ENCODE measurements around the gene LIG3. TPM values are rescaled to one million over a fixed set of nuclear protein-coding genes. Genes with fewer than 3 reads are reported as not detected.

The LIG3 gene
- total RNA-seq, 4 donors from 2014 or later, result 9.8 to 44.5 (median 23.9) TPM

DNA sequence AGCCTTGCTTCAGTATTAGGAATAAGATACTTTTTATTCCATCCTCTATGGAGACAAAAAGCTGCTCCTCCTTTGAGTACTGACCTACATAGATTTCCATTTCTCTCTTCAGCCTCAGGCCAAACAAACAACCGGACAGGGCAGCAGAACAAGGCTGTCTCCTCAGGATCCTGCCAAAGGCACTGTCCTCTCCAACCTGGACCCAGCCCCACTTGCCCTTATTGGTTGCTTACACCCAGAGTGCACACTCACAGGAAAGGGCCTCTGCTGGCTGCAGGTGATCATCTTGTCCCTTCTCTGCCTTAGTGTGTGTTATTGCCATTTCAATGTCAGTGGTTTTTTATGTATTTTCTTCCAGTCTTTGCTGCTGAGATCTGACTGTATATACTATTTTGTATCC lies 26.6 kb downstream of the LIG3 start:
- Histone ChIP-seq H3K36me3 (peaks cover 0 to 20% (median 0%) of the 10 kb centered on the region in 4 donors), H3K27ac (no peak overlapping the region), H3K4me3 (no peak overlapping the region), H3K4me1 (peaks cover 0 to 3% (median 0%) of the 10 kb centered on the region in 4 donors), H3K27me3 (no peaks in the 10 kb centered on the region), H3K9me3 (no peaks in the 10 kb centered on the region)
- DNase-seq, result no peak
- 21% methylated on average over 1 of the region's 1 CpG; no CpG with 5 or more reads in 1 of the 2 donors for WGBS, 2 donors (ENCODE audit: low coverage in 1 of 2)
- in situ Hi-C loops (cut with MboI; ENCODE audit: low pct_ligation_motif_present in 1 of 4, low pct_unique_long_range_greater_than_20kb in 1 of 4, low sequenced_read_pairs in 3 of 4) (loop anchor here in 1 of 4 donors (10.0 kb wide), 1 partner anchor 58 kb away; the partner anchor contains the start of gene RFFL), intact Hi-C loops (cut with DNase I; ENCODE audit: low total_unique reads) (no loop called here)
- TF ChIP-seq POLR2A (IDR thresholded peaks at IDR 0.05), result no peak
- no peak for TF ChIP-seq POLR2AphosphoS5 (IDR thresholded peaks at IDR 0.05)
- no peak for TF ChIP-seq EP300 (IDR thresholded peaks at IDR 0.05; ENCODE audit: low read depth)
- TF ChIP-seq, protein P1, sequence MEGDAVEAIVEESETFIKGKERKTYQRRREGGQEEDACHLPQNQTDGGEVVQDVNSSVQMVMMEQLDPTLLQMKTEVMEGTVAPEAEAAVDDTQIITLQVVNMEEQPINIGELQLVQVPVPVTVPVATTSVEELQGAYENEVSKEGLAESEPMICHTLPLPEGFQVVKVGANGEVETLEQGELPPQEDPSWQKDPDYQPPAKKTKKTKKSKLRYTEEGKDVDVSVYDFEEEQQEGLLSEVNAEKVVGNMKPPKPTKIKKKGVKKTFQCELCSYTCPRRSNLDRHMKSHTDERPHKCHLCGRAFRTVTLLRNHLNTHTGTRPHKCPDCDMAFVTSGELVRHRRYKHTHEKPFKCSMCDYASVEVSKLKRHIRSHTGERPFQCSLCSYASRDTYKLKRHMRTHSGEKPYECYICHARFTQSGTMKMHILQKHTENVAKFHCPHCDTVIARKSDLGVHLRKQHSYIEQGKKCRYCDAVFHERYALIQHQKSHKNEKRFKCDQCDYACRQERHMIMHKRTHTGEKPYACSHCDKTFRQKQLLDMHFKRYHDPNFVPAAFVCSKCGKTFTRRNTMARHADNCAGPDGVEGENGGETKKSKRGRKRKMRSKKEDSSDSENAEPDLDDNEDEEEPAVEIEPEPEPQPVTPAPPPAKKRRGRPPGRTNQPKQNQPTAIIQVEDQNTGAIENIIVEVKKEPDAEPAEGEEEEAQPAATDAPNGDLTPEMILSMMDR (IDR thresholded peaks at IDR 0.05), result no peak

DNA sequence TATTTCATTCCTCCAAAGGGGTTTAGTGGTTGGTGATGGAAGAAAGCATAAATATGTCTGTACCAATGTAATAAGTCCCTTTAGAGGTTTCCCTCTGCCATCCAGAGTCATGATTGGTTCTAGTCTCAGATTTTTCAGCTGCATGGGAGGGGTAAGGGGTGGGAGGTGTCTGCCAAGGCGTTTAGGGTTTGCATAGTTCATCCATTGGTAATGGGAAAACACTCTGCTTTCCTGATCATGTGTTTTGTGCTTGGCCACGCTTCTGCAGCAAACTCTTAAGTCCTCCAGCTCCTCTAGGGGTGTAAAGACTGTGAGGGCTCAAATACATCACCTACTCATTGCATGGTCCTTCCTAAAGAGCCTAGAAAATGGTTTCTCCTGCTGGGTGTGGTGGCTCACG lies 29.8 kb downstream of the LIG3 start:
- 20 to 63% methylated on average over 1 to 3 of the region's 3 CpGs for WGBS, 2 donors (ENCODE audit: low coverage in 1 of 2)
- H3K27ac ChIP-seq, result no peak overlapping the region
- H3K4me3 ChIP-seq, result no peak overlapping the region
- no peaks in the 10 kb centered on the region for H3K9me3 ChIP-seq
- in situ Hi-C loops (cut with MboI; ENCODE audit: low pct_ligation_motif_present in 1 of 4, low pct_unique_long_range_greater_than_20kb in 1 of 4, low sequenced_read_pairs in 3 of 4) (no loop called here), intact Hi-C loops (cut with DNase I; ENCODE audit: low total_unique reads) (no loop called here)
- no peaks in the 10 kb centered on the region for H3K27me3 ChIP-seq
- no peak for TF ChIP-seq POLR2AphosphoS5 (IDR thresholded peaks at IDR 0.05)
- no peak for TF ChIP-seq EP300 (IDR thresholded peaks at IDR 0.05; ENCODE audit: low read depth)
- TF ChIP-seq POLR2A (IDR thresholded peaks at IDR 0.05), result no peak
- TF ChIP-seq, protein P1 (IDR thresholded peaks at IDR 0.05), result no peak
- H3K36me3 ChIP-seq, result peaks cover 0 to 14% (median 2%) of the 10 kb centered on the region in 4 donors
- DNase-seq, result no peak
- no peaks in the 10 kb centered on the region for H3K4me1 ChIP-seq

DNA sequence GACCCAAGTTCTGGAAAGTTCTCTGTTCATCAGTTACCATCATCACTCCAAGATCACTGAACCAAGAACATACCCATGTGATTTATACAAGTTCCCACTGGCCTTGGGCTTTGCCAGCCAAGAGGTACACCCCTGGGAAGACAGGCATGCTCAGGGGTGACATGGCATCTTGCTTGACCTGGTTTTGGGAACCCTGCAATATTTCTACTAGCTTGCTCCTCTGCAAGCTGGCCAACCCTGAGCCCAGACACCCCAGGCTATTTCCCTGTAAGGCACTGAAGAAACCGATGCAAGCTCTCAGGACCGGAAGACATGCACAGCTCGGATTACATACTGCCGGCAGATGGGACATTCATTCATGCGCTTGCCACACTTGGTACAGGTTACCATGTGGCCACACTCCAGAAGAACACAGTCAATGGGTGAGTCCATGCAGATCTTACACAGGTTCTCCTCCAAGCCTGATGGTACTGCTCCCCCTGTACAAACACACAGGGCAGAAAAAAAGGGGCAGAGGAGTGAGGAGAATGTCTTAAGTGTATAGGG lies 31.4 kb downstream of the LIG3 start:
- in situ Hi-C loops (cut with MboI; ENCODE audit: low pct_ligation_motif_present in 1 of 4, low pct_unique_long_range_greater_than_20kb in 1 of 4, low sequenced_read_pairs in 3 of 4) (no loop called here), intact Hi-C loops (cut with DNase I; ENCODE audit: low total_unique reads) (no loop called here)
- H3K27me3 ChIP-seq, result no peaks in the 10 kb centered on the region
- H3K4me3 ChIP-seq, result no peak overlapping the region
- no peaks in the 10 kb centered on the region for H3K4me1 ChIP-seq
- H3K27ac ChIP-seq, result no peak overlapping the region
- H3K36me3 ChIP-seq, result peaks cover 0 to 26% (median 6%) of the 10 kb centered on the region in 4 donors
- WGBS, 2 donors (ENCODE audit: low coverage in 1 of 2), result 86% methylated on average over 5 of the region's 5 CpGs; no CpG with 5 or more reads in 1 of the 2 donors
- H3K9me3 ChIP-seq, result no peaks in the 10 kb centered on the region
- DNase-seq, result no peak
- TF ChIP-seq POLR2AphosphoS5 (IDR thresholded peaks at IDR 0.05) (no peak), EP300 (IDR thresholded peaks at IDR 0.05; ENCODE audit: low read depth) (no peak), POLR2A (IDR thresholded peaks at IDR 0.05) (no peak)
- TF ChIP-seq, protein P1 (IDR thresholded peaks at IDR 0.05), result no peak

- intact Hi-C loops (cut with DNase I; ENCODE audit: low total_unique reads), result no loop called here
- Histone ChIP-seq H3K4me1 (peaks cover 0 to 25% (median 11%) of the 10 kb centered on the region in 4 donors), H3K27ac (no peak overlapping the region), H3K9me3 (no peaks in the 10 kb centered on the region), H3K4me3 (no peak overlapping the region), H3K36me3 (peaks cover 0 to 22% (median 6%) of the 10 kb centered on the region in 4 donors), H3K27me3 (no peaks in the 10 kb centered on the region)
- WGBS, 2 donors (ENCODE audit: low coverage in 1 of 2), result 100% methylated on average over 4 of the region's 4 CpGs; no CpG with 5 or more reads in 1 of the 2 donors
- DNase-seq, result no peak
- in situ Hi-C loops (cut with MboI; ENCODE audit: low pct_ligation_motif_present in 1 of 4, low pct_unique_long_range_greater_than_20kb in 1 of 4, low sequenced_read_pairs in 3 of 4), result no loop called here
- TF ChIP-seq, protein P1 (IDR thresholded peaks at IDR 0.05), result no peak
- TF ChIP-seq POLR2A (IDR thresholded peaks at IDR 0.05) (no peak), POLR2AphosphoS5 (IDR thresholded peaks at IDR 0.05) (no peak), EP300 (IDR thresholded peaks at IDR 0.05; ENCODE audit: low read depth) (no peak)
These were observed 36.1 kb downstream of the LIG3 start for GRCh38 chr17:35016369-35016768.
